Smooth muscle cell of the umbilical artery (primary cell): ENCODE results near the gene PATE2. TPM values are rescaled to one million over a fixed set of nuclear protein-coding genes. Genes with fewer than 3 reads are reported as not detected.

Experiments used
- total RNA-seq: library from RNA; depleted of rRNA; stranded (reverse); fragments of >200 nt; gene quantifications from 2 replicates; pipeline ENCODE4 v1.2.3, GENCODE V29; 2014

PATE2 gene
- 0.28 TPM in 1 of 2 replicates, not detected in the other for total RNA-seq

DNA sequence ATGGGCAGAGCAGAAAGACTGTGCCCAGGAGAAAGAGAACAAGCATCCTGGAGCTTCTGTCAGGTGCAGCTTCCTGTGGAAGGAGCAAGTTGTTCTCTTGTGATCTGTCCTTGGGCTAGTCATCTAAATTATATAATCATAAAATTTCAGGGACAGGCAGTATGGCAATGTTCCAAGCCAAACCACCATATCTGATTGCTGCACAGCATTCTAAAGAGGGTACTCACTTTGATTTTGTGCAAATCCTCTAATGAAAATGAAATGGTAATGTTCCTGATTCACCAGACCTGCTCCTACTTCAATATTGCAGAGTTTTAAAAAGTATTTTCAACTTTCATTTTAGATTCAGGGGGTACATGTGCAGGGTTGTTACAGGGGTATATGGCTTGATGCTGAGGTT, at the start of gene PATE2:
Gene PATE2 (minus strand): TSS at position 101 of the 400 bp plus-strand sequence. CDS start 55 bp downstream, at position 46.

DNA sequence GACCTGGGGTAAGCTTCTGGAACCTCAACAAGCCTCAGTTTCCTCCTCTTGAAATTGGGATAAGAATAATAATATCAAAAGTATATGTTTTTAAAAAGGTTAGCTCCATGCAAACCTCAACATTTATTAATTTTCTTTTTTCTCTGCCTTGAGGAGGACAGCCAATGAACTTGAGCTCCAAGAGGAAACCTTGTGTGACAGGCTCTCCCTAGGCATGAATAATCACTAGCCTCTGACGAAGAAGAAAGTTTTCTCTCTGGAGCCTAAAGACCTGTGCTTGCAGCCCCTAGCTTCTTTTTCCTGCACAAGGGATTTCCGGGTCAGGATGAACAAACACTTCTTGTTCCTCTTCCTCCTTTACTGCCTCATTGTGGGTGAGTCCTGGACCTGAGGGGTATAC, 9.2 kb upstream of the PATE2 start, which contains the start of gene PATE3:
Gene PATE3 (plus strand): TSS at position 301 of the 400 bp plus-strand sequence. CDS start 25 bp downstream, at position 326.

DNA sequence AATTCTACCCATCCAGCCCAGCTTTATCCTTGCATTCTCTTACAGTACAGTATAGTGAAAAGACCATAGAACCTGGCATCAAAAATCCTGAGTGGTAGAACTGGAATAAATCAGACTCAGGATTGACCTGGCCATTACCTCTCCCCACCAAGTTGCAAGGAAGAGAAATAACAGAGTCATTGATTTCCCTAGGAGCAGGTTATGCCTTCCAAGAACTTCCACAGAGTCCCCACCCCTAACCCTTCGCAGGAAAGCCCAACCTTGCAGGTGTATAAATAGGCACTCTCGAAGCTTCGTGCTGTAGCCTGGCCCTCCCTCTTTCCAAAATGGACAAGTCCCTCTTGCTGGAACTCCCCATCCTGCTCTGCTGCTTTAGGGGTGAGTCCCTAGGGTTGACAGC, 32.6 kb downstream of the PATE2 start, which contains the start of gene PATE1:
Gene PATE1 (plus strand): TSS at position 301 of the 400 bp plus-strand sequence. CDS start 26 bp downstream, at position 327.

Other genes starting within 250 kb of the PATE2 start
- 99.6 and 130 TPM in 2 replicates for gene EI24, start 209.4 kb downstream of the PATE2 start, total RNA-seq
- gene STT3A, start 186.0 kb downstream of the PATE2 start, total RNA-seq: 303 and 392 TPM in 2 replicates
- 16.3 and 32.5 TPM in 2 replicates for gene CHEK1, start 153.7 kb downstream of the PATE2 start, total RNA-seq
- not detected in 2 replicates for gene ACRV1, start 98.0 kb downstream of the PATE2 start, total RNA-seq
- not detected in 2 replicates for gene PATE1, start 32.5 kb downstream of the PATE2 start, total RNA-seq
- gene PATE3, start 9.3 kb upstream of the PATE2 start, total RNA-seq: not detected in 2 replicates
- not detected in 2 replicates for gene PATE4, start 54.5 kb upstream of the PATE2 start, total RNA-seq
- gene HYLS1, start 108.8 kb upstream of the PATE2 start, total RNA-seq: 3.0 and 4.3 TPM in 2 replicates
- gene PUS3, start 124.4 kb upstream of the PATE2 start, total RNA-seq: 12.8 and 16.6 TPM in 2 replicates
- not detected in 2 replicates for gene DDX25, start 125.7 kb upstream of the PATE2 start, total RNA-seq
- gene VSIG10L2, start 167.2 kb upstream of the PATE2 start, total RNA-seq: not detected in 2 replicates